Activated CD4-positive, CD25-positive, alpha-beta regulatory T cell treated with anti-CD3 and anti-CD28 coated beads, Interleukin-2, amount 50 U/mL, for 16 hours (primary cell): ENCODE results near the gene RPS6KA2.

Experiments used
- DNase-seq: peaks from one replicate; pipeline ENCODE4 v3.0.0-alpha.2; 2020; ENCODE audit warnings: low read depth, low spot score

Gene RPS6KA2

DNA sequence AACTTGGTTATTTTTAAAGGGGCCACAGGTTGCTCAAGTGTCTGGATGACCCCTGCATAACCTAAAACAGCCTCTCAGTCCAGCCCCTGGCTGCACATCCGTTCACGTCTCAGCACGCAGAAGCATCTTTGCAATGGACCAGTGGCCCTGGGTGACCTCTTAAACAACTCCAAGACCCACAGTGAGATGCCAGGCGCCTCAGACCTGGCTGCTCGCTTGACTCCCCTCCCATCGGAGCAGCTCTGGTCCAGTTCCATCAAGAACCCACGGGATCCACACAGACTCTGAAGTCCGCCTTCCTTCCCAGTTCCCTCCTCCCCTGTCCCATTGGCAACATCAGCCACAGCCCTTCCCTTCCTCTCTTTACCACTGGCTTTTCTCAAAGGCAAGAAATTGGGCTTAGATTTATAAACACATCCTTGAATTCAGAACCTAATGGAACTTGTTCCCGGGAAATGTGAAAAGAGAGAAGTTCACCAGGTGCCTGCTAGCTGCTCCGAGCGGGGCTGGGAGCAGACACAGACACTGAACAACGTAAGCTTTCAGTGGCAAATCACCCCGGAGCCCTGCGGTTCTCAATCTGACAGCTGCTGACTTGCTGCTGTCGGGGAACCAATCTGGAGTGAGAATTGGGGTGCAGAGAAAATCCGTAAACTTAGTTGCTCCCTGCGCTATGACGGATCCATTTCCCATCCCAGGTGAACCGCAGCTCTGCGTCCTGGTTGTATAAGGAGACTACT lies 204.7 kb downstream of the RPS6KA2 start:
- DNase-seq = no peak

DNA sequence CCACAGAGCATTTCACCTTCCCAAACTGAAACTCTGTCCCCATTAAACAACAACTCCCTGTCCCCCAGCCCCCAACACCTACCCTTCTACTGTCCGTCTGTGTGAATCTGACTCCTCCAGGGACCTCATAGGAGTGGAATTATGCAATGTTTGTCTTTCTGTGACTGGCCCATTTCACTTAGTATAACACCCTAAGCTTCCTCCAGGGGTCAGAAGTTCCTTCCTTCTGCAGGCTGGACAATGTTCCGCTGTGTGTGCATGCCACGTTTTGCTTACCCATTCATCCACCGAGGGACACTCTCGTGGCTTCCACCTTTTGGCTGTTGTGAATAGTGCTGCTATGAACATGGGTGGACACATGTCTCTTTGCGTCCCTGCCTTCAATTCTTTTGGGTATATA lies 206.7 kb downstream of the RPS6KA2 start:
- DNase-seq = no peak

DNA sequence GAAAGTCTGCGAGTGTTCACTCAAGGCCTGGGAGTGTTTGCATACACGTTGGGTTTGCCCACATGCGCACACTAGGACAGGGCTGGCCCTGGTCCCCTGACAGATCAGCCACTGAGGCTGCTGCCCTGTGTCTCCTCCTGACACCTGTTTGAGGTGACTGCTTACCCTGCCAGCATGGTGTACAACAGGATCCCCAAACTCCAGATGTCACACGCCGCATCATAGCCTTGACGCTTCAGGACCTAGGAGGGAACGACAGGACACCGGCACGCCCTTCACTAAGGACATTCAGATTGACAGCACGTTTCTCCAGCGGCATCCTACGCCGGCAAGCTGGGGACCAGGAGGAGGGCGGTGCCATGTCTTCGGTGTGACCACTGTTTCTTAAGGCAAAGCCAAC lies 207.3 kb downstream of the RPS6KA2 start:
- no peak for DNase-seq

DNA sequence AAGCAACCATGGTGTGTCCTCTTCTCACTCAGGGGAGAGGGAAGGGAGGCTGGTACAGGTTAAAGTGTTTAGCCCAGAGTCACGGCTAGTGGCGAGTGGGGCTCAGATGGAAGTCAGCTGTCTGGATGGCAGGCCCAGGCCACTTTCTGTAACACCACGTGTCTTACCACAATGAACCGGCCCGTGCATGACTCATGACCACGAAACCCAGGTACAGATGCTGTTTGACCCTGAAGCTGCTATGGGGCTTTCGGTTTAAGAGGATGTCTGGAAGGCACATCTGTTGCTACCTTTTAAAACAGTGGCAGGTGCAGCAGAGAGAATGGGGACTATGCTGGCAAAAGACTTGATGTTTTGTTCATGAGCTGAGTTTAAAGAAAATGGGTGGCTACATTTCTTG lies 207.8 kb downstream of the RPS6KA2 start:
- peak; percentile 18 for DNase-seq

DNA sequence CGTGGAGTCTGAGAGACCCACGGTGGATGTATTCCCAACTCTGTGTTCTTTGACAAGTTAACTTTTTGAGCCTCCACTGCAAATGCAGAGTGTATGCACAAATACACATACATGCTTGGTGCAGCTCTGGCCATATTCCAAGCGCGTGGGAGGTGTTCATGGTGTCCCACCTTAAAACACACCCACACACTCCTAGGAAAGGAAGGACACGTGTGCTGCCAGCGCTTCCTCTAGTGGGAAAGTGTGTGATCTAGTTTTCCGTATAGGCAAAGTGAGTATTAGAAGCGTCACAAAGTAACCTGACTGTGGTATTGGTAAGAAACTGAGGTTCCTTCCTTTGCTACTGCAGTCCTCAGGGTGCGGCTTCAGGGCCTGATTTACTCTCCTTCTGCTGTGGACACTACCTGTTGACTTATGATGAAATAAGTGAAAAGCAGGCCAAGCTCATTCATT lies 208.3 kb downstream of the RPS6KA2 start:
- DNase-seq = no peak

DNA sequence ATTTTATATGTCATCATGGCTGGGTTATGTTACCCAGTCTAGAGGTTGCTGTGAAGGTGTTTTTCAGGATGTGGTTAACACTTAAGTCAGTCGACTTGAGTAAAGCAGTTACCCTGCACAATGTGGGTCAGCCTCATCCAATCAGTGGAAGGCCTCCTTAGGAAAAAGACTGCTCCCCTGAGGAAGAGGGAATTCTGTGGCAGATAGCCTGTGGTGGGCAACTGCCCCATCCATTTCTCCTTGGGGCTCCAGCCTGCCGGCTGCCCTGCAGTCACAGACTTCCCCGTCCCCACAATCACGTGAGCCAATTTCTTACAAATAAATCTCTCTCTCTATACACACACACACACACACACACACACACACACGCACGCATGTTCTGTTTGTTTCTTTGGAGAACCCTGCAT lies 209.8 kb downstream of the RPS6KA2 start:
- peak; percentile 30 for DNase-seq

DNA sequence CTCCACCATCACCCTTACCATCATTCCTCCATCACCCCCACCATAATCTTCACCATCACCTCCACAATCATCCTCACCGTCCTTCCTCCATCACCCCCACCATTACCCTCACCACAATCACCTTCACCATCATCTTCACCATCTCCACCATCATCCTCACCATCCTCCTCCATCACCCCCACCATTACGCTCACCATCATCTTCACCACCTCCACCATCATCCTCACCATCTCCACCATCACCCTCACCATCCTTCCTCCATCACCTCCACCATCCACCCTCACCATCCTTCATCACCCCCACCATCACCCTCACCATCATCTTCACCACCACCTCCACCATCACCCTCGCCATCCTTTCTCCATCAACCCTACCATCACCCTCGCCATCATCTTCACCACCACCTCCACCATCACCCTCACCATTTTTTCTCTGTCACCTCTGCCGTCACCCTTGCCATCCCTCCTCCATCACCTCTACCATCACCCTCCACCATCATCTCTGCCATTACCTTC lies 211.2 kb downstream of the RPS6KA2 start:
- DNase-seq = no peak

DNA sequence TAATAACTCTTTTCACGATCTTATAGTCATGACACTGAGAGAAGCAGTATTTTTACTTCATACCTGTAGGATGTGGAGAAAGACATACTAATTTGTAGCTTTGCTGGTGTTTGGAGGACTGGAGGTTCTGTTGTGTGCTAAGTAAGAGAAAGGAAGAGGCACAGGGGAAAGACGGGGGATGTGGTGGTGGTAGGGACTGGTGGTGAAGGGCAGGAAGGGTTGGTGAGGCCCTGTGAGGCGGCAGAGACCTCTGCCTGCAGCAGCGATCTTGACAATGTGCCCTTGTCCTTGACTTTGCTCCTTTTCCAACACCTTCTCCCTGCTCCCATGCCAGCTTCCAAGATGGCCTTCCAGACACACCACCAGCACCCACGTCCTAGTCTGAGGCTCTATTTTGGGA lies 211.7 kb downstream of the RPS6KA2 start:
- DNase-seq = no peak

DNA sequence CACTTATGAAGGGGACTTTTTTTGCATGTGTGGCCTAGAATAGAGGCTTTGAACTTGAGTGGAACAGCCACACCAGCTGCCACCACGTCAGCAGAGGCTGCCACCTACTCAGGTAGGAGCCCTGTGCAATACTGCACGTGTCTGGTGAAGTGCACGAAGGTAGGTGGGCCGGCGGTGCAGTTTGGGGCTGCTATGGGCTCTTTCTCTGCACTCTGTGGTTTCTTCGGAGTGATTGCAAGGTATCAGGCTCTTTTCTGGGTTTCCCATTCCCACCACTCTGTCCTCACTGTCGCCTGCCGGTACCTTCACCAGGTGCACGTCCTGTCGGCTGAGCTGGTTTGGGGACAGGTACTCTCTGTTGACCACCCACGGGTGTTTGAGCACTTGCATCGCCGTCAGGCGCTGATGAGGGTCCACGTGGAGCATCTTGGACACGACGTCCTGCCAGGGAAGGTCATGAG lies 213.5 kb downstream of the RPS6KA2 start:
- no peak for DNase-seq

DNA sequence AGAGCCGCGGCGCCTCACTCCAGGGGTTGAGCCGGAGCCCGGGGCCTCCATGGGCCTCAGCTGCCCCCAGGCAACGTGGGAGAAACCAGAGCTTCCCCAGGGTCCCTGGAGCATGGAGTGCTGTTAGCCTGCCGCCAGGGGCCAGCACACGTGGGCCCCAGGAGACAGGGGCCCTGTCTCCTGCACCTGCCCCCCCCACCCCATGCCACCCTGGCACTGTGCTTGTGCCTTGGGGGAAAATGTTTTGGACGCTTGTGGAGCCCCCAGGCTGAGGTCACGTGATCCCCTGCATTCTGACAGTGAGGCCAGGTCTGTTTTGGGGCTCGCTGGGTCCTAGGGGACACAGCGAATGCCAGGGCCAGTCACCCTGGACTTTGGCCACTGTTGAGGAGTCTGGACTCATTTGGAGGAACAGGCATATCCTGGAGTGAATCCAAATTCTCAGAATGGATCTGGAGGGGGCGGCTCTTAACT lies 214.1 kb downstream of the RPS6KA2 start:
- no peak for DNase-seq

DNA sequence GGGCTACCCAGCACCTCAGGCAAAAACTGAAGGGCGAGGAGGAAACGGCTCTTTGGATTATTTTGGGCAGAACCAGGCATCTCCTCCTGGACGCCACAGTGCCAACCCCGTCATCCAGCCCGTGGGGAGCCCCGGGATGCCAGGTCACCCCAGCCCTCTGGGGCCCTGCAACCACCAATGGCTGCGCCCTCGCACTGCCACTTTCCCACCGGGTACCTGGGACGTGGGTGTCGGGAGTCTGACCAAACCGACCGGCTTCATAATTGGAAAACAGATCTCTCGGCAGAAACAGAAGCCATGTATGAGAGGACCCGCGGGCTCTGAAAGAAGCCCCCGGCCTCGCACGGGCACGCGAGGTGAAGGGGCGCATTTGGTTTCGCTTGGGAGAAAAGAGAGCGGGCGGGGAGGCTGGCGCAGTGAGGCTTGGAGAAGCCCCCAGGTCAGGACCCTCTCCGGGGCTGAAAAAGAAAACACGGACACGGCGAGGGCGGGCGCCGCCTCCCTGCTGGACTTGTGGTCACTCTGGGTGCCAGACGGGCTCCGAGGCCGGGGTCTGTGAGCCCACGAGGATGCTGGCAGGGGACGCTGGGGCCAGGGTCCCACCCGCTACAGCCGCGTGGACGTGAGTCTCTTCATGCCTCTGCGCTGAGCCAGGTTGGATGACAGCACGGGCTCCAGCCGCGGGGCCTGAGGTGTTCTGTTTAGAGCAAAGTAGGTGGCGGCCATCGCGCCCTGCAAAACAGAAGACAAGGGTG lies 214.7 kb downstream of the RPS6KA2 start:
- DNase-seq = no peak

DNA sequence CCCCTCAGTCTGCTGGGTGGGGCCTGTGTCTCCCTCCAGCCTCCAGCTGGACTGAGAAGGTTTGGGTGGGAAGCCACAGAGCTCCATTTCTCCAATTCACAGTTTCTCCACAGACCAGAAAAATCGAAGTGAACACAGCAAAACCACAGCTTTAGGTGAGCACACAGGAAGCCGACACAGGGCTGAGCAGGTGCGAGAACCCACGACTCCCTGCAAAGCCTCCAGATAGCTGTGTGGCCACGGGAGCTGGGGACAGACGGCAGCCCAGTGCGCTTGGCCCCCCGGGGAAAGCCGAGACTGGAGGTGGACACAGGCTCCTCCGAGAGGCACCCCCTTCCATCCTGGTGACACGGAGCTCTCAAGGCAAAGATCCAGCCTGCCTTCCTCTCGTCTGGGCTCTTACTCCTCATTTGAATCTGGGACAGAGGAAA lies 215.3 kb downstream of the RPS6KA2 start:
- DNase-seq = no peak

DNA sequence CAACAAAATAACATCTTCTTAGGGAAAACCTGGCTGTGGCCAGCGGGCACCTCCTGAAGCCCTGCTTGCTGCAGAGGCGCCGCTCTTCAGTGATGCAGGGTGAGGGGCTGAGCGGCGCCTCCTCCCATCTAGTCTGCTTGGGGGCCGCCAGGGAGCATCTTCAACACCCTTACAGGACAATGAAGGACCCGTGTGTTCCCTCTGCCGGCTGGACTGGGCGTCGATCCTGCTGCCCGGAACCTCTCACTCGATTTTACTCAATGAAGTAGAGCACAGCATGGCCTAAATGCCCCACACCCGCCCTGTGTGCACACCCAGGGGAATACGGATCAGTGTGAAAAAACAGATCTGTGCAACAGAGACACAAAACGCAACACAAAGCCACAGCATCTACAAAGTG lies 215.8 kb downstream of the RPS6KA2 start:
- no peak for DNase-seq

DNA sequence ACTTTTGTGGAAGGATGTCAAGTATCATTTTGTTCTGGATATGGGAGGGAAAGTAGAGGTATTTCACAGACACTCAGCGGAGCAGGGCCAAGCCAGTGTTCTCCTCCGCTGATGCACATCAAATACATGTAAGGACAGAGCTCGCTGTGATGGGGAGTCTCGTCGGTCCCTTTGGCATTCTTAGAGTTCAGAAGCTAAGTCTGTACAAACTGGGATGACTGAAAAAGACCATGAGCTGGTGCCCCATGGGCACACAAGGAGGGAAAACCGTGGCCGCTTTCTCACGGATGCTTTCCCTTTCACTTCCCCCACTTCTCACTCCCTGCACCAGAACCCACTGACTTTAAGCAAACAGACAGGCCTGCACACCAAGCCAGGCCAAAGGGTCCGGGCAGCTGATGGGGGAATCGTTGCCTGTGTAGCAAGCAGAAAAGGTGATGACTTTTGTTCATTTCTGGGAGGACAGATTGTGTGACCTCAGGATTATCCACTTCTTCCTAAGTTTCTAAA lies 216.6 kb downstream of the RPS6KA2 start:
- DNase-seq = no peak

DNA sequence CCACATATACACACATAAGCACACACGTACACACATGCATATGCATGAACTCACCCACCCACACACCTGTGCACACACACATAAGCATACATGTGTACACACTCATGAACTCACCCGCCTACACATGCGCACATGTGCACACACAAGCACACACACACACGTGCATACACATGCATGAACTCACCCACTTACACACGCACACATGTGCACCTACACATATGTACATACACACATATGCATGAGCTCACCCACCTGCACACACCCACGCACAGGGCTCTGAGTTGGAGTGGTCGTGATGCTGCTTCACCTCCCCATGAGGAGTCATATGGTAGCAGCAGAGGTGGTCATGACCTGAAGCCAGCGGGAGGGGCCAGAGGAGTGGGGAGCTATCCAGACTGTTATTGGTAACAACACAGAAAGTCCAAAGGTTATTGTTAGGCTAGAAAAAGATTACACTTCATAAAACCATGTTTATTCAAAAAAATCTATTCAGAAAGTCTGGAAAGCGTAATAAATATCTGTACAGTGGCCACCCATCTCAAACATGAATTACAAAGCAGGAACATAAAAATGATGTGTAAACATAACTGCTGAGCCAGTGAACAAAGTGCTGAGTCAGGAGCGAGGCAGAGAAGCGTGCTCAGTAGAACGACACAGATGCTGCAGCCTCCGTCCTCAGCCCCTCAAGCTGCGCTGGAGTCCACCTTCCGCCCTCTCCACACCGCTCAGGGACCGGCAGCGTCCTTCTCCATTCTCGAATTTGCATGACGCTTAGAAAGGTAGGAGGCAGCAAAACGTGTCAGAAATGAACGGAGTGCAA lies 217.9 kb downstream of the RPS6KA2 start:
- no peak for DNase-seq

DNA sequence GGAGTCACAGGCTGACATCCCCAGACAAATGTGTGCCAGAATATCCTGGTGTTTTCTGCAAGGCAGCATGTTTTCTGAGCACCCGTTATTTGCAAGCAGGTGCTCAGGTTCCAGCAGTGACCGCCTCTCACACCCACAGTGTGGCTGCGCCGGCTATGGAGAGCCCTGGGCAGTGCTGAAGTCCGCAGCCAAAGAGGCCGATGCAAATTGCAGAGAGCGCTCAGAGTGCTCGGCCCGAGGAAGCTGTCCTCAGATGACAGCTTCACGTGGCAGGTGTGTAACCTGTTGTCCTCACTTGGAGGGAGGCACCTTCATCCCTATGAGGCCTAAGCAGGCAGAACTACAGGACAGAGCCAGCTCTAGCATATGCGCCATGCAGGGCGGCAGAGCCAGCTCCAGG lies 220.9 kb downstream of the RPS6KA2 start:
- DNase-seq = no peak

DNA sequence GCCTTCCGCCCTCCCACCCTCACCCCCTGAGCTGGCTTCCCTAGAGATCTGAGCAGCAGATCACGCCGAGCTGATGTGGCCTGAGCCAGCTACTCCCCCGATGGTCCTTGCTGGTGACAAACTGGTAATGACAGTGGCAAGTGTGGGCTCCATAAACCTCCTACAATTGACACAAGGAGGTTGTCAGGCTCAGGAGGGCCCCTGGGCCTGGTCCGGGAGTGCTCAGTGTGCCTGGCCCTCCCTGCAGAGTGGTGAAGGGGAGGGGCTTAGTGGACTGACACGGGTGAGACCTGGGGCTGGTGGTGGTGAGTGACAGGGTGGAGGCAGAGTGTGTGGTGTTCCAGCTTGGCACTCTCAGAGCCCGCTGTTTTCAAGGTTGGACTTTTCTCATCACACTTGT lies 221.7 kb downstream of the RPS6KA2 start:
- no peak for DNase-seq

DNA sequence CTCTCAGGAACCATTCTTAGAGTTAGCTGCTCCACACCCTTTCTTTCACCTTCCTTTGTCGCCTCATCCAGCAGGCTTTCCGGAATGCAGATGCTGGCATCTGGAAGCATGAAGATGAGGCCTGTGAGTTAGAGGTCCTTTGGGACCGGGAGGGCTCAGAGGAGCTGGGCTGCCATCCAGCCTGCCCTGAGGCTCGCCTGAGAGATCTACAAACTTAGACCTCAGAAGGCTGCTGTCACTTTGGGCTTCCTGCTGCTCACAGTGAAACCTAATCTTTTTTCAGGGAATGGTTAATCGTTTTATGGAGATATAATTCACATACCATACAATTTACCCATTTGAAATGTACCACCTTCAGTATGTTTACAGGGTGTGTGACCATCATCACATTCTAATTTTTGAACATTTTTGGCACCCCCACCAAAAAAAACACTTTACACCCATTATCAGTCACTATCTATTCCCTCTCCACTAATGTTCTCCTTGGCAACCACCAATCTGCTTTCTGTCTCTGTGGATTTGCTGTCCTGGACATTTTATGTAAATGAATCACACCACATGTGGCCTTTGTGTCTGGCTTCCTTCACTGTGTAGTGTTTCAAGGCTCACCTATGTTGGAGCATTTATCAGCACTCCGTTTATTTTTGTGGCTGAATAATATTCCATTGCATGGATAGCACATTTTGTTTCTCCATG lies 224.3 kb downstream of the RPS6KA2 start:
- DNase-seq = no peak

DNA sequence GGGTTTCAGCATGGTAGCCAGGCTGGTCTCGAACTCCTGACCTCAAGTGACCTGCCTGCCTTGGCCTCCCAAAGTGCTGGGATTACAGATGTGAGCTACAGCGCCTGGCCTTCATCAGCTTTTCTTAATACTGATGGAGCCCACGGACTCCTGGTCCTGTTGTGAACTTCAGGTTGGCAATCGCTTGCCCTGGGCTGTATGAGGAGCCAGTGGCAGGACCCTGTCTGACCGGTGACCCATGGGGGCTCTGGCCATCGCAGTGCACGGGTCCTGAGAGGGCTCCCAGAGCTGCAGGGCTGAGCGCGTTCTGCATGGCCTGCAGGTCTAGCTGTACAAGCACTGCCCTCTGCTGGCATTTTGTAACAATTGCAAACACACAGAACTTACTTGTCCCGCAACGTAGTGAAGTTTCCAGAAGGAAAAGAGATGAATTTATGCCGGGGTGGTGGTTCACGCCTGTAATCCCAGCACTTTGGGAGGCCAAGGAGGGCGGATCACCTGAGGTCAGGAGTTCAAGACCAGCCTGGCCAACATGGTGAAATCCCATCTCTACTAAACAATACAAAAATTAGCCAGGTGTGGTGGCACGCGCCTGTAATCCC lies 226.3 kb downstream of the RPS6KA2 start:
- peak; percentile 27 for DNase-seq

DNA sequence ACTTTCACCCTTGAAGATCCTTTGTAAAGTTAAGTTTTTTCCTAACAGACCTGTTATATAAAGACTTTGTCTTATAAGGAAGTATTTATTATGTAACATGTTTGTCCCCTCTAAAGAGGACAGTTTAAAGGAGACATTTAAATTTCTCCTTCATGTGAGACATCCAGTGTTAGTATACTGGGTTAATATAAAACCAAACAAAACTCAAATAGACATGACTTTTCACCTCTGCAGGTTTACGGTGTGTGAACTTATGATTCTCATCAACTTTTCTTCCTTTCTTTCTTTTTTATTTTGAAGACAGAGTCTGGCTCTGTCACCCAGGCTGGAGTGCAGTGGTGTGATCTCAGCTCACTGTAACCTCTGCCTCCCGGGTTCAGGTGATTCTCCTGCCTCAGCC lies 226.9 kb downstream of the RPS6KA2 start:
- no peak for DNase-seq

DNA sequence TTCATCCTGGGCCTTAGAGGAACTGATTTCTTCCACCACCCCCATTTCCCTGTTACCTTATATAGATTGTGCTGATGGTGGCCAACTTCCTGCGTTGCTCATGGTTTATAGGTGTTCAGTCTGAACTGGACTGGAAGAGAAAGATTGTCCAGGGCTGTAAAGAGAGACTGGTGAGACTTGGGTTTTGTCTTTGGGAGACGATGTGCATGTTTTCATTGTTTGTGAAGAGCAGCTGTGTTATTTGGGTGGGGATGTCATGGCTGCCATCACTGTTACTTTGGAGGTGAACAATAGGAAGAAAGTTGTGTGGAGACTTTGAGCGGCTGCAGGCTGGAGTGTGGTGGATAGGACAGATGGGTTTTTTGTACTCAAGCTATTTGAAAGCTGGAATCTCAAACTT lies 228.7 kb downstream of the RPS6KA2 start:
- DNase-seq = no peak
